WTC11 (cell line): ENCODE data around the gene CAST. TPM values are rescaled to one million over a fixed set of nuclear protein-coding genes. Genes with fewer than 3 reads are reported as not detected.

Experiments used
- ATAC-seq: fragments of 200-7000 bp; cut with Tn5 transposase; 2 replicates; pipeline ENCODE4 v1.10.0; 2021; ENCODE audit warnings: mild to moderate bottlenecking, moderate library complexity
- CTCF ChIA-PET: fragments of 300-600 bp; sonication (Branson Sonifier 250); formaldehyde crosslinking; loops from one replicate; lab custom pipeline; 2021; ENCODE audit warnings: antibody characterized with exemption; lab: Charles Lee
- POLR2A ChIA-PET: fragments of 350-600 bp; sonication (Branson Sonifier 250); formaldehyde crosslinking; loops from one replicate; lab custom pipeline; 2021; ENCODE audit warnings: antibody characterized with exemption; lab: Charles Lee
- DNase-seq: peaks from one replicate; pipeline ENCODE4 v3.0.0; 2021; ENCODE audit warnings: low spot score
- H3K27ac Mint-ChIP-seq: 2 replicates; pipeline ENCODE4 v1.8.0; 2021; ENCODE audit warnings: mixed read lengths
- H3K27me3 Mint-ChIP-seq: 2 replicates; pipeline ENCODE4 v1.8.0; 2021; ENCODE audit warnings: low read depth, mild to moderate bottlenecking, moderate library complexity, mixed read lengths
- H3K36me3 Mint-ChIP-seq: 2 replicates; pipeline ENCODE4 v1.8.0; 2021; ENCODE audit warnings: mixed read lengths
- H3K4me1 Mint-ChIP-seq: 2 replicates; pipeline ENCODE4 v1.8.0; 2022; ENCODE audit warnings: mixed read lengths
- H3K4me3 Mint-ChIP-seq: 2 replicates; pipeline ENCODE4 v1.8.0; 2021; ENCODE audit warnings: mild to moderate bottlenecking, moderate library complexity, mixed read lengths
- H3K9me3 Mint-ChIP-seq: 2 replicates; pipeline ENCODE4 v1.8.0; 2021; ENCODE audit warnings: mixed read lengths
- AFF4 ChIP-seq: sonication (generic); formaldehyde crosslinking; IDR thresholded peaks from 2 replicates; pipeline ENCODE4 v1.8.1; 2023; ENCODE audit warnings: mild to moderate bottlenecking, missing genetic modification reagents, borderline replicate concordance
- ATF1 ChIP-seq: sonication (generic); formaldehyde crosslinking; IDR thresholded peaks from 2 replicates; pipeline ENCODE4 v1.8.1; 2023; ENCODE audit warnings: mild to moderate bottlenecking, moderate library complexity, missing genetic modification reagents
- ATF2 ChIP-seq: sonication (generic); formaldehyde crosslinking; IDR thresholded peaks from 2 replicates; pipeline ENCODE4 v1.8.1; 2022; ENCODE audit warnings: low read depth, missing genetic modification reagents, borderline replicate concordance
- CBFB ChIP-seq: sonication (generic); formaldehyde crosslinking; IDR thresholded peaks from 2 replicates; pipeline ENCODE4 v1.8.1; 2022; ENCODE audit warnings: mild to moderate bottlenecking, low read depth, missing genetic modification reagents
- CREB1 ChIP-seq: sonication (generic); formaldehyde crosslinking; IDR thresholded peaks from 2 replicates; pipeline ENCODE4 v1.8.0; 2023; ENCODE audit warnings: mild to moderate bottlenecking, missing genetic modification reagents
- E2F5 ChIP-seq: sonication (generic); formaldehyde crosslinking; IDR thresholded peaks from 2 replicates; pipeline ENCODE4 v1.8.1; 2022; ENCODE audit warnings: mild to moderate bottlenecking, moderate library complexity, missing genetic modification reagents
- FOXP4 ChIP-seq: sonication (generic); formaldehyde crosslinking; IDR thresholded peaks from 2 replicates; pipeline ENCODE4 v1.8.0; 2022; ENCODE audit warnings: mild to moderate bottlenecking, missing genetic modification reagents
- GRHL2 ChIP-seq: fragments of 250-450 bp; sonication (Bioruptor Pico); IDR thresholded peaks from 2 replicates; pipeline ENCODE4 v1.8.0; 2022; ENCODE audit warnings: mild to moderate bottlenecking, moderate library complexity; ENCODE audit not compliant: insufficient replicate concordance, severe bottlenecking
- JAZF1 ChIP-seq: fragments of 250-450 bp; sonication (Bioruptor Pico); IDR thresholded peaks from 2 replicates; pipeline ENCODE4 v1.9.0; 2021; ENCODE audit warnings: moderate library complexity, mild to moderate bottlenecking, inconsistent platforms
- JUN ChIP-seq: sonication (generic); formaldehyde crosslinking; IDR thresholded peaks from 2 replicates; pipeline ENCODE4 v1.8.0; 2023; ENCODE audit warnings: mild to moderate bottlenecking, missing genetic modification reagents
- MAX ChIP-seq: sonication (generic); formaldehyde crosslinking; IDR thresholded peaks from 2 replicates; pipeline ENCODE4 v1.8.0; 2022; ENCODE audit warnings: mild to moderate bottlenecking, missing genetic modification reagents
- MYBL2 ChIP-seq: sonication (generic); formaldehyde crosslinking; IDR thresholded peaks from 2 replicates; pipeline ENCODE4 v1.8.1; 2023; ENCODE audit warnings: mild to moderate bottlenecking, moderate library complexity, missing genetic modification reagents
- NR1H2 ChIP-seq: sonication (generic); formaldehyde crosslinking; IDR thresholded peaks from 2 replicates; pipeline ENCODE4 v1.9.0; 2021; ENCODE audit warnings: mild to moderate bottlenecking, moderate library complexity, missing genetic modification reagents
- SMAD4 ChIP-seq: sonication (generic); formaldehyde crosslinking; IDR thresholded peaks from 2 replicates; pipeline ENCODE4 v1.8.0; 2022; ENCODE audit warnings: mild to moderate bottlenecking, missing genetic modification reagents
- ZNF263 ChIP-seq: sonication (generic); formaldehyde crosslinking; IDR thresholded peaks from 2 replicates; pipeline ENCODE4 v1.8.1; 2022; ENCODE audit warnings: low read depth, mild to moderate bottlenecking, moderate library complexity, missing genetic modification reagents
- ZNF425 ChIP-seq: fragments of 250-450 bp; sonication (Bioruptor Pico); conservative IDR thresholded peaks from 2 replicates; pipeline ENCODE4 v1.9.0; 2021; ENCODE audit warnings: mild to moderate bottlenecking
- total RNA-seq: library from RNA; stranded (reverse); gene quantifications from 3 replicates; pipeline ENCODE4 v1.2.3, GENCODE V29; 2021
- TF ChIP-seq, protein P1 (sequence below): sonication (generic); formaldehyde crosslinking; IDR thresholded peaks from 2 replicates; pipeline ENCODE4 v1.8.1; 2023; ENCODE audit warnings: mild to moderate bottlenecking, missing genetic modification reagents, moderate library complexity
- TF ChIP-seq, protein P2 (sequence below): sonication (generic); formaldehyde crosslinking; IDR thresholded peaks from 2 replicates; pipeline ENCODE4 v1.8.0; 2023; ENCODE audit warnings: mild to moderate bottlenecking, missing genetic modification reagents

CAST gene
- total RNA-seq, 1 experiment from 2014 or later: 40.0 TPM

DNA sequence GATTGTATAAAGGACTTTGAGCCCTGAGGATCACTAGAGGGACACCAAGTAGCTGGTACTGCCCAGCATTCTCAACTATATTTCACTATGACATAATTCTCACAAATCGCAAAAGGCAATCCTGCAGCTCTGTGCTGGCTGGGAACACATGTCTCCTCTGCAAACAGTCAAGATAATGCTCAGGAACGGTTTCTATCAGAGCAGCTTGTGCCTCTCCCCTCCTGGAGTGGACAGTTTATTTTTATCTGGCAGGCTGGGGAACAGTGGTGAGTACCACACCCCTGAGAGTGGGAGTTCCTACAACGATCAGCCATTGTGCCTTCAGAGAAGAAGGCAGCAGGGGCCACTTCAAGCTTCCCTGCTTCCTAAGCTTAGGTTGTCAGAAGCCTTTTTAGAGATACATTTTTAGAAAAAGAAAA, 79.7 kb downstream of the CAST start (continued):
- TF ChIP-seq FOXP4: no peak
- TF ChIP-seq AFF4 (CRISPR knock-in tag): no peak
- TF ChIP-seq MYBL2 (CRISPR knock-in tag): no peak
- TF ChIP-seq GRHL2 (CRISPR knock-in tag): no peak
- no peak for TF ChIP-seq E2F5 (CRISPR knock-in tag)
- no peak for TF ChIP-seq CBFB (CRISPR knock-in tag)
- TF ChIP-seq, all 79 proteins: peak for 0

- Mint-ChIP-seq H3K27ac (no peak overlapping the region; the same call in 1 of the 2 replicates), H3K27me3 (no peaks in the 10 kb centered on the region)
- no peak for TF ChIP-seq ZNF263
- TF ChIP-seq FOXP4: no peak
- TF ChIP-seq MAX (CRISPR knock-in tag): no peak
- TF ChIP-seq, protein P1, sequence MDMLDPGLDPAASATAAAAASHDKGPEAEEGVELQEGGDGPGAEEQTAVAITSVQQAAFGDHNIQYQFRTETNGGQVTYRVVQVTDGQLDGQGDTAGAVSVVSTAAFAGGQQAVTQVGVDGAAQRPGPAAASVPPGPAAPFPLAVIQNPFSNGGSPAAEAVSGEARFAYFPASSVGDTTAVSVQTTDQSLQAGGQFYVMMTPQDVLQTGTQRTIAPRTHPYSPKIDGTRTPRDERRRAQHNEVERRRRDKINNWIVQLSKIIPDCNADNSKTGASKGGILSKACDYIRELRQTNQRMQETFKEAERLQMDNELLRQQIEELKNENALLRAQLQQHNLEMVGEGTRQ (CRISPR knock-in tag): no peak
- TF ChIP-seq SMAD4 (CRISPR knock-in tag): no peak
- no peak for TF ChIP-seq NR1H2 (CRISPR knock-in tag)
- no peak for TF ChIP-seq ATF1 (CRISPR knock-in tag)
- TF ChIP-seq CREB1 (CRISPR knock-in tag): no peak
- TF ChIP-seq ZNF425 (CRISPR knock-in tag): no peak
- TF ChIP-seq ATF2 (CRISPR knock-in tag): no peak
- no peak for TF ChIP-seq JUN (CRISPR knock-in tag)
- TF ChIP-seq, protein P2, sequence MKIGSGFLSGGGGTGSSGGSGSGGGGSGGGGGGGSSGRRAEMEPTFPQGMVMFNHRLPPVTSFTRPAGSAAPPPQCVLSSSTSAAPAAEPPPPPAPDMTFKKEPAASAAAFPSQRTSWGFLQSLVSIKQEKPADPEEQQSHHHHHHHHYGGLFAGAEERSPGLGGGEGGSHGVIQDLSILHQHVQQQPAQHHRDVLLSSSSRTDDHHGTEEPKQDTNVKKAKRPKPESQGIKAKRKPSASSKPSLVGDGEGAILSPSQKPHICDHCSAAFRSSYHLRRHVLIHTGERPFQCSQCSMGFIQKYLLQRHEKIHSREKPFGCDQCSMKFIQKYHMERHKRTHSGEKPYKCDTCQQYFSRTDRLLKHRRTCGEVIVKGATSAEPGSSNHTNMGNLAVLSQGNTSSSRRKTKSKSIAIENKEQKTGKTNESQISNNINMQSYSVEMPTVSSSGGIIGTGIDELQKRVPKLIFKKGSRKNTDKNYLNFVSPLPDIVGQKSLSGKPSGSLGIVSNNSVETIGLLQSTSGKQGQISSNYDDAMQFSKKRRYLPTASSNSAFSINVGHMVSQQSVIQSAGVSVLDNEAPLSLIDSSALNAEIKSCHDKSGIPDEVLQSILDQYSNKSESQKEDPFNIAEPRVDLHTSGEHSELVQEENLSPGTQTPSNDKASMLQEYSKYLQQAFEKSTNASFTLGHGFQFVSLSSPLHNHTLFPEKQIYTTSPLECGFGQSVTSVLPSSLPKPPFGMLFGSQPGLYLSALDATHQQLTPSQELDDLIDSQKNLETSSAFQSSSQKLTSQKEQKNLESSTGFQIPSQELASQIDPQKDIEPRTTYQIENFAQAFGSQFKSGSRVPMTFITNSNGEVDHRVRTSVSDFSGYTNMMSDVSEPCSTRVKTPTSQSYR (CRISPR knock-in tag): no peak
- TF ChIP-seq JAZF1 (CRISPR knock-in tag): no peak
Observed at GRCh38 chr5:96742538-96742937, 80.4 kb downstream of the CAST start.

More at GRCh38 chr5:96742538-96742937, 80.4 kb downstream of the CAST start:
- ChIA-PET POLR2A (no interaction called here), CTCF (interaction anchor here (1.1 to 2.2 kb wide), 6 partner anchors 10 to 400 kb away, joined by 3 to 16 read pairs (median 4); partner anchors contain the start of gene LIX1)
- Mint-ChIP-seq H3K4me1 (peaks cover 13% of the 10 kb centered on the region), H3K9me3 (no peaks in the 10 kb centered on the region), H3K4me3 (no peak overlapping the region), H3K36me3 (peaks cover 16% of the 10 kb centered on the region)
- ATAC-seq (0 out of 2 replicates have a peak, but pooled peaks have one; percentile 26), DNase-seq (no peak)
